ENCODE results near the gene WWOX. TPM values are rescaled to one million over a fixed set of nuclear protein-coding genes. Genes with fewer than 3 reads are reported as not detected.

WWOX gene
- total and polyA plus RNA-seq, 4 donors: 5.4 to 61.5 (median 18.4) TPM

DNA sequence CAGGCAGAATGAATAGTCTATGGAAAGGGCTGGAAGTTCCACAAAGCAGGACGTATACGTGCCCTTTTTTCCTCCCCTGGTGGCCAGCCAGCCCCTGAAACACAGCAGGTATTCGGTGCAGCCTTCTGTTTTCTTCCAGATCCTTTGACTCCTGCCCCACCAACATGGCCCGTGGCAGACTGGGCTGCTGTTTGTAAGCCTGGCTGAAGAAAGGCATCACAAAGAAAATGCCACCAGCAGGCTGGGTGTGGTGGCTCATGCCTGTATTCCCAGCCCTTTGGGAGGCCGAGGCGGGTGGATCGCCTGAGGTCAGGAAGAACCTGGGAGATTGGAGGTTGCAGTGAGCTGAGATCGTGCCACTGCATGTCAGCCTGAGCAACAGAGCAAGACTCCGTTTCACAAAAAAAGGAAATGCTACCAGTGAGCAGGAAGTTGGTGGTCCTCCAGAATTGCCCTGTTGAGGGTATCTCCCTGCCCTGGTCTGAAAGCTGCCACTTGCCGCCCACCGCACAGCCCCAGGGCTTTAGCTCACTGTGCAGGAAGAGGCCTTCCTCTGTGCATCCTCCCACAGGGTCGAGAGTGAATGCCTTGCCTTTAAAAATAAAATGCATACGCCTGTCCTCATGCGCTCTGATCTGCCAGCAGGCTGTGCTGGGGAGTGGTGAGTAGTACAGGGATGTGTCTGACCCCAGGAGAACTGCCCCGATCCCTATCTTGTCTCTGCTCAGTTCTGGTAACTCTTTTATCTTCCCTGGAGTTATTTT is 913.4 kb downstream of the WWOX start:
- DNase-seq: no peak
- Histone ChIP-seq H3K9me3 (ENCODE audit: control insufficient read depth in 4 of 4, insufficient read depth in 3 of 4, low read length in 3 of 4) (no peaks in the 10 kb centered on the region), H3K27ac (ENCODE audit: low read depth in 1 of 2, low read length in 1 of 2) (no peak overlapping the region), H3K4me3 (no peak overlapping the region), H3K9ac (ENCODE audit: insufficient read depth in 1 of 2, low read length in 2 of 2) (no peak overlapping the region), H3K36me3 (ENCODE audit: control insufficient read depth in 4 of 4, insufficient read depth in 4 of 4, low read length in 4 of 4) (no peaks in the 10 kb centered on the region), H3K27me3 (ENCODE audit: control insufficient read depth in 3 of 3, insufficient read depth in 3 of 3, low read length in 2 of 3) (no peaks in the 10 kb centered on the region), H3K4me1 (ENCODE audit: control insufficient read depth in 5 of 5, insufficient read depth in 5 of 5, low read length in 5 of 5) (no peaks in the 10 kb centered on the region)
- TF ChIP-seq, protein P1, sequence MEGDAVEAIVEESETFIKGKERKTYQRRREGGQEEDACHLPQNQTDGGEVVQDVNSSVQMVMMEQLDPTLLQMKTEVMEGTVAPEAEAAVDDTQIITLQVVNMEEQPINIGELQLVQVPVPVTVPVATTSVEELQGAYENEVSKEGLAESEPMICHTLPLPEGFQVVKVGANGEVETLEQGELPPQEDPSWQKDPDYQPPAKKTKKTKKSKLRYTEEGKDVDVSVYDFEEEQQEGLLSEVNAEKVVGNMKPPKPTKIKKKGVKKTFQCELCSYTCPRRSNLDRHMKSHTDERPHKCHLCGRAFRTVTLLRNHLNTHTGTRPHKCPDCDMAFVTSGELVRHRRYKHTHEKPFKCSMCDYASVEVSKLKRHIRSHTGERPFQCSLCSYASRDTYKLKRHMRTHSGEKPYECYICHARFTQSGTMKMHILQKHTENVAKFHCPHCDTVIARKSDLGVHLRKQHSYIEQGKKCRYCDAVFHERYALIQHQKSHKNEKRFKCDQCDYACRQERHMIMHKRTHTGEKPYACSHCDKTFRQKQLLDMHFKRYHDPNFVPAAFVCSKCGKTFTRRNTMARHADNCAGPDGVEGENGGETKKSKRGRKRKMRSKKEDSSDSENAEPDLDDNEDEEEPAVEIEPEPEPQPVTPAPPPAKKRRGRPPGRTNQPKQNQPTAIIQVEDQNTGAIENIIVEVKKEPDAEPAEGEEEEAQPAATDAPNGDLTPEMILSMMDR (IDR thresholded peaks at IDR 0.05; ENCODE audit: control extremely low read depth, extremely low read depth): no peak
- WGBS, 2 donors: 52 to 75% methylated on average over 15 of the region's 15 CpGs
- no peak for ATAC-seq (ENCODE audit: insufficient read depth, low FRiP score)

DNA sequence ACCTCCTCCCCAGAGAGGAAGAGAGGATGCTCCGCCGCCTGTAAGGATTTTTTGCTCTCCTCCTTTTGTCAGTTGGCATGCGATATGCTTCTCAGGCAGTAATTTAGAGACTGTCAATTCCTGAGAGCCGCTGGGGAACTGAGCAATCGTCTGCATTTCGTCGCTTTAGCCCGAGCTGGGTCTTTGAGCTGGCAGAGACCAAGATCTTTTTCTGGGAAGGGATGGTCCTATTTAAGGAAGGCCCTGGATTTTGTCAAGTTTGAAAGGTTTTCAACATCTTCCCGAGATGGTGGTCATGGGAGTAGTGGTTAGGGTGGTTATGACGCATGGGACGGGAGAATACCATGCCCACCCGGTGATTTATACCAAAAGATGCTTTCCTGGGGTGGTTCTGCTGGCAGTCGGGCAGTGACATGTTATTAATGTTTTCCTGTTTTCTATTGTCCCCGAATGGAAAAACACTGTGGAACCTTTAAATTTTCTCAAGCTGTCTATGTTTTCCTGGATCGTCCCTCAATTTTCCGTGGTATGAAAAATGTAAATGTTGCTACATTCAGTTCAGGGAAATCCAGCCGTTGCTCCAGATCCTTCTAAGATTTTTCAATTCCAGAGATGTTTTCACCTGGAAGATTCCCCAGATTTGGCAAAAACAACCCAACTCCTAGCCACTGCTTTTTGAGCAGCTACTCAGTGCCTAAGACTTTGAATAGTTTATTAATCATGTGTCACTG is 914.6 kb downstream of the WWOX start:
- H3K9ac ChIP-seq (ENCODE audit: insufficient read depth in 1 of 2, low read length in 2 of 2): no peak overlapping the region
- no peaks in the 10 kb centered on the region for H3K4me1 ChIP-seq (ENCODE audit: control insufficient read depth in 5 of 5, insufficient read depth in 5 of 5, low read length in 5 of 5)
- no peaks in the 10 kb centered on the region for H3K27me3 ChIP-seq (ENCODE audit: control insufficient read depth in 3 of 3, insufficient read depth in 3 of 3, low read length in 2 of 3)
- no peak overlapping the region for H3K27ac ChIP-seq (ENCODE audit: low read depth in 1 of 2, low read length in 1 of 2)
- H3K36me3 ChIP-seq (ENCODE audit: control insufficient read depth in 4 of 4, insufficient read depth in 4 of 4, low read length in 4 of 4): no peaks in the 10 kb centered on the region
- ATAC-seq (ENCODE audit: insufficient read depth, low FRiP score) (no peak), DNase-seq (no peak)
- H3K4me3 ChIP-seq: no peak overlapping the region
- WGBS, 2 donors: 86 to 88% methylated on average over 17 of the region's 17 CpGs
- no peaks in the 10 kb centered on the region for H3K9me3 ChIP-seq (ENCODE audit: control insufficient read depth in 4 of 4, insufficient read depth in 3 of 4, low read length in 3 of 4)
- TF ChIP-seq, protein P1 (IDR thresholded peaks at IDR 0.05; ENCODE audit: control extremely low read depth, extremely low read depth): no peak

DNA sequence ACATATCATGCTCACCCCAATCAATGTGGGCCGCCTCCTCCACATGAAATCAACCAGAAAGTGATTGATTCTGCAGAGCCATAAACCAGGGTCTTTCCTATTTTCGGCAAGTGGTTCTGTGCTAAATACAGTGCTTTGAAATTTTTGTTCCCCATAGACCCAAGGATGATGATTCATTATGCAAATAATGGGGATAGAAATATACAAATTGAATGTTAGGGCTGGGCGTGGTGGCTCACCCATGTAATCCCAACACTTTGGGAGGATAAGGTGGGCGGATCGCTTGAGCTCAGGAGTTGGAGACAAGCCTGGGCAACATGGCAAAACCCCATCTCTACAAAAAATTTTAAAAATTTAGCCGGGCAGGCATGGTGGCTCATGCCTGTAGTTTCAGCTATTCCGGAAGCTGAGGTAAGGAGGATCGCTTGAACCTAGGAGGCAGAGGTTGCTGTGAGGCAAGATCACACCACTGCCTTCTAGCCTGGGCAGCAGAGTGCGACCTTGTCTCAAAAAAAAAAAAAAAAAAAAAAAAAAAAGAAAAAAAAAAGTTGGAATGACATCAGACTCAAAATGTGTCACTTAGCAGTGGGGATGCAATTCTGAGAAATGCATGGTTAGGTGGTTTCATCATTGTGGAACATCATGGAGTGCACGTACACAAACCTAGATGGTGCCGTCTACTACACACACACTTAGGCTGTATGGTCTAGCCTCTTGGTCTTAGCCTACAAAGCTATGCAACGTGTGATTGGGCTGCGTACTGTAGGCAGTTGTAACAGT is 919.4 kb downstream of the WWOX start:
- TF ChIP-seq, protein P1 (IDR thresholded peaks at IDR 0.05; ENCODE audit: control extremely low read depth, extremely low read depth): no peak
- Histone ChIP-seq H3K27ac (ENCODE audit: low read depth in 1 of 2, low read length in 1 of 2) (no peak overlapping the region), H3K4me1 (ENCODE audit: control insufficient read depth in 5 of 5, insufficient read depth in 5 of 5, low read length in 5 of 5) (no peaks in the 10 kb centered on the region), H3K4me3 (no peak overlapping the region), H3K27me3 (ENCODE audit: control insufficient read depth in 3 of 3, insufficient read depth in 3 of 3, low read length in 2 of 3) (no peaks in the 10 kb centered on the region), H3K9ac (ENCODE audit: insufficient read depth in 1 of 2, low read length in 2 of 2) (no peak overlapping the region), H3K9me3 (ENCODE audit: control insufficient read depth in 4 of 4, insufficient read depth in 3 of 4, low read length in 3 of 4) (no peaks in the 10 kb centered on the region), H3K36me3 (ENCODE audit: control insufficient read depth in 4 of 4, insufficient read depth in 4 of 4, low read length in 4 of 4) (no peaks in the 10 kb centered on the region)
- DNase-seq: no peak
- WGBS, 2 donors: 91 to 92% methylated on average over 13 of the region's 13 CpGs
- ATAC-seq (ENCODE audit: insufficient read depth, low FRiP score): no peak
